GM18507 (cell line): ENCODE measurements around the gene GNB4.
A peak's percentile ranks its signal among the peaks of the same experiment; 100 is the strongest.

Source experiments
- DNase-seq: peaks from one replicate; pipeline ENCODE4 v3.0.0; 2011; ENCODE audit warnings: low read depth; ENCODE audit not compliant: insufficient read length; ENCODE audit errors: extremely low spot score
- FAIRE-seq: peaks from 2 replicates; lab custom pipeline; 2011; peaks lifted over from hg19 to GRCh38; lab: Jason Lieb, UNC

The GNB4 gene

GRCh38 chr3:179375091-179375999 lies 75.9 kb downstream of the GNB4 start:
- FAIRE-seq (no peak), DNase-seq (no peak)

- no peak for FAIRE-seq
- no peak for DNase-seq
Observed at GRCh38 chr3:179373938-179374337, 77.3 kb downstream of the GNB4 start.

- FAIRE-seq (no peak), DNase-seq (no peak)
Observed at GRCh38 chr3:179369621-179370020, 81.6 kb downstream of the GNB4 start.

- DNase-seq: no peak
- FAIRE-seq: no peak
Observed at GRCh38 chr3:179363332-179363731, 87.9 kb downstream of the GNB4 start.

GRCh38 chr3:179355996-179356395 lies 95.3 kb downstream of the GNB4 start:
- FAIRE-seq: no peak
- no peak for DNase-seq

GRCh38 chr3:179348325-179349013 lies 102.8 kb downstream of the GNB4 start:
- DNase-seq (peak; percentile 18), FAIRE-seq (peak; percentile 99)

- DNase-seq (peak; percentile 81), FAIRE-seq (peak; percentile 99)
Observed at GRCh38 chr3:179347345-179348194, 103.7 kb downstream of the GNB4 start, which contains the start of gene MFN1. Gene MFN1, plus strand, starts transcription at chr3:179347709. Its CDS starts 1,143 bp downstream, at chr3:179348852.
